Fibroblast of lung (primary cell): ENCODE data around the gene NCEH1. TPM values are rescaled to one million over a fixed set of nuclear protein-coding genes. Genes with fewer than 3 reads are reported as not detected.

Source experiments
- DNase-seq, 2 donors: peaks; one replicate each; pipeline versions ENCODE4 v3.0.0 to v3.0.0-alpha.2; 2010; ENCODE audit warnings: low read depth in 2 of 2
- H2AFZ ChIP-seq: 2 replicates; pipeline ENCODE4 v1.5.1; 2012; ENCODE audit warnings: low read length, control low read depth, inconsistent platforms
- H3K27ac ChIP-seq: 2 replicates; pipeline ENCODE4 v1.5.1; 2011; ENCODE audit warnings: low read length, control low read depth; ENCODE audit not compliant: insufficient read depth
- H3K27me3 ChIP-seq: 2 replicates; pipeline ENCODE4 v1.5.1; 2011; ENCODE audit warnings: mild to moderate bottlenecking, low read length; ENCODE audit not compliant: control insufficient read depth, insufficient read depth
- H3K36me3 ChIP-seq: 2 replicates; pipeline ENCODE4 v1.5.1; 2011; ENCODE audit warnings: low read length; ENCODE audit not compliant: control insufficient read depth, insufficient read depth
- H3K4me1 ChIP-seq: 2 replicates; pipeline ENCODE4 v1.5.1; 2011; ENCODE audit warnings: low read length; ENCODE audit not compliant: control insufficient read depth, insufficient read depth; ENCODE audit errors: extremely low read depth
- H3K4me2 ChIP-seq: 2 replicates; pipeline ENCODE4 v1.5.1; 2011; ENCODE audit warnings: low read length, control low read depth; ENCODE audit not compliant: insufficient read depth; ENCODE audit errors: extremely low read depth
- H3K4me3 ChIP-seq, 4 experiments: fragments of 200-600 bp in 1 of 4; sonication (generic) in 1 of 4; replicated peaks in 1 of 4; 2 replicates each; pipeline ENCODE4 v1.5.1; 2011 to 2016; ENCODE audit warnings: low read length in 4 of 4, low read depth in 3 of 4, mild to moderate bottlenecking in 3 of 4, control low read depth in 2 of 4, inconsistent platforms in 1 of 4, mixed read lengths in 1 of 4; ENCODE audit not compliant: insufficient read depth in 1 of 4; ENCODE audit errors: control extremely low read depth in 1 of 4
- H3K79me2 ChIP-seq: 2 replicates; pipeline ENCODE4 v1.5.1; 2012; ENCODE audit warnings: mild to moderate bottlenecking, low read length, inconsistent platforms; ENCODE audit not compliant: control insufficient read depth, insufficient read depth
- H3K9ac ChIP-seq: 2 replicates; pipeline ENCODE4 v1.5.1; 2011; ENCODE audit warnings: mild to moderate bottlenecking, low read length, control low read depth; ENCODE audit not compliant: insufficient read depth
- H3K9me3 ChIP-seq: 2 replicates; pipeline ENCODE4 v1.5.1; 2012; ENCODE audit warnings: low read depth, low read length; ENCODE audit not compliant: control insufficient read depth, insufficient read depth
- H4K20me1 ChIP-seq: 2 replicates; pipeline ENCODE4 v1.5.1; 2011; ENCODE audit warnings: low read length; ENCODE audit not compliant: control insufficient read depth, insufficient read depth; ENCODE audit errors: extremely low read depth
- EZH2 ChIP-seq: IDR thresholded peaks from 2 replicates; pipeline ENCODE4 v1.5.1; 2012; ENCODE audit warnings: low read length, control low read depth, mild to moderate bottlenecking; ENCODE audit errors: missing control alignments
- polyA plus RNA-seq, 2 donors: library from polyadenylated mRNA; depleted of rRNA in 1 of 2; stranded (reverse) in 1 of 2; unstranded in 1 of 2; fragments of >200 nt; gene quantifications; 2 replicates each; pipeline ENCODE4 v1.2.1, GENCODE V29; 2011 to 2012; ENCODE audit warnings: missing spikeins in 1 of 2
- total RNA-seq: library from RNA; depleted of rRNA; stranded (reverse); fragments of >200 nt; gene quantifications from 2 replicates; pipeline ENCODE4 v1.2.1, GENCODE V29; 2014
- TF ChIP-seq, protein P1 (sequence below), 2 donors: IDR thresholded peaks in 1 of 2; conservative IDR thresholded peaks in 1 of 2; 1 replicate in 1 of 2; 2 replicates in 1 of 2; pipeline ENCODE4 v1.5.1; 2011 to 2012; ENCODE audit warnings: low read length in 2 of 2, control low read depth in 1 of 2, inconsistent platforms in 1 of 2, low read depth in 1 of 2, mild to moderate bottlenecking in 1 of 2

Gene NCEH1
- total and polyA plus RNA-seq, 2 donors (not counting 1 experiment from before 2014, with no cell fraction given) = 9.9 to 11.4 TPM

DNA sequence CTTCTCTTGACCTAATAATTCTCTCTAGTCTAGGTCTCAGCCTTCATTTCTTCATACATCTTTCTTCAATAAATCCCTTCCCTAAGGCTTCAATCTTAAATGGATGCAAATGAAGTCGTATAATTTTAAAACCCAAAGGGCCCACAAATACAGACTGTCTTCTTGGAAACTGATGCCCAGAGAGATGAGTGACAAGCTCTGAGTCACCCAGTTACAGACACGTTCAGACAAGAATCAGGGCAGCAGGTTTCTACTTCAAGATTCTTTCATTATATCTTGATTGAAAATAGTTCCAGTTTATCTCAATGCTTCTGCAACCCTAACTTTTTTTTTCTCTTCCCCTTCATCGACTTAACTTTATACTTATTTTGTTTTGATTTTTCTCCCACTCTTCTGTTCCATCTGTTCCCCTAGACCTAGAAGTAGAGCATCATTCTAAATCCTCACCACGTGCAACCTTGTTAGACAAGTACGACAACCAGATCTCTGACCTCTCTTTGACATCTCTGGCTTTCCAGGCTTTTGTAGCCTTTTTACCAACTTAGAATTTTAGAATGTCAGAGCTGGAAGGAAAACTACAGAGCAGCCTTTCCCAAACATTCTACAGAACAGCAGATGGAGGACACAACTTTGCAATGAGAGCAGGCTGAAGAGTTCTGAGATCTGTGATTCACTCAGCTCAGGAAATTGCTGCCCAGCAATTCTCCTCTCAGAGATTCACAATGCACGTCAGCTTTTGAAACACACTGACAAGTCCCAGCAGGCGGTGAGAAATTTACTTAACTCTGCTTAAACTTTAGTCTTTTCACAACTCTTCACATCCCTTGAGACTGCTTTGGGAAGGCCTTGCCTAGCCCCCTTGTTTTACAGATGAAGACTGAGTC lies 25.3 kb downstream of the NCEH1 start:
- Histone ChIP-seq H3K4me1 (no peaks in the 10 kb centered on the region), H3K27ac (no peak overlapping the region), H3K36me3 (peaks cover 2% of the 10 kb centered on the region), H2AFZ (no peak overlapping the region), H3K79me2 (peaks cover 61% of the 10 kb centered on the region), H3K9me3 (no peaks in the 10 kb centered on the region), H4K20me1 (no peaks in the 10 kb centered on the region), H3K9ac (no peak overlapping the region), H3K4me3 (no peak overlapping the region), H3K27me3 (no peaks in the 10 kb centered on the region), H3K4me2 (no peak overlapping the region)
- TF ChIP-seq EZH2 = no peak
- TF ChIP-seq, protein P1, sequence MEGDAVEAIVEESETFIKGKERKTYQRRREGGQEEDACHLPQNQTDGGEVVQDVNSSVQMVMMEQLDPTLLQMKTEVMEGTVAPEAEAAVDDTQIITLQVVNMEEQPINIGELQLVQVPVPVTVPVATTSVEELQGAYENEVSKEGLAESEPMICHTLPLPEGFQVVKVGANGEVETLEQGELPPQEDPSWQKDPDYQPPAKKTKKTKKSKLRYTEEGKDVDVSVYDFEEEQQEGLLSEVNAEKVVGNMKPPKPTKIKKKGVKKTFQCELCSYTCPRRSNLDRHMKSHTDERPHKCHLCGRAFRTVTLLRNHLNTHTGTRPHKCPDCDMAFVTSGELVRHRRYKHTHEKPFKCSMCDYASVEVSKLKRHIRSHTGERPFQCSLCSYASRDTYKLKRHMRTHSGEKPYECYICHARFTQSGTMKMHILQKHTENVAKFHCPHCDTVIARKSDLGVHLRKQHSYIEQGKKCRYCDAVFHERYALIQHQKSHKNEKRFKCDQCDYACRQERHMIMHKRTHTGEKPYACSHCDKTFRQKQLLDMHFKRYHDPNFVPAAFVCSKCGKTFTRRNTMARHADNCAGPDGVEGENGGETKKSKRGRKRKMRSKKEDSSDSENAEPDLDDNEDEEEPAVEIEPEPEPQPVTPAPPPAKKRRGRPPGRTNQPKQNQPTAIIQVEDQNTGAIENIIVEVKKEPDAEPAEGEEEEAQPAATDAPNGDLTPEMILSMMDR (conservative IDR thresholded peaks at IDR 0.05 in 1 of 2, IDR thresholded peaks at IDR 0.05 in 1 of 2; ENCODE audit: low read depth in 1 of 2, low read length in 2 of 2) = no peak
- peak in 1 of 2 donors; percentile 19 for DNase-seq

DNA sequence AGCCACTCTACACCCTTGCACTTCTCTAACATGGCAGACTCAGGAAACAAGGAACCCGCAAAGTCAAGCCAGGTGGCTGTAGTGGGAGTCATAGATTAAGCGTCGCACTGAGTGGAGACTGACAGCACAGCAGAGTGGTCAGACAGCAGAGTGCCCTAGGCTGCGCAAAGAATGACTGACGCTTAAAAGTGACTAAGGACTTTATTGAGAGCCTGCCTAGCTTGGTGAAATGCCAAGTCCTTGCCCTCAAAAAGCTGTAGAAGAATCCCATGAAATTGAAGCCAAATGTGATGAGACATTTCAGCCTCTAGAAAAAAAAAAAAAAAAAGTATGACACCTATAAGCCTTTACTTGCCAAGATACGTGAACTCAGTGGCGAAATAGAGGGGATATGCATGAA lies 30.2 kb downstream of the NCEH1 start:
- Histone ChIP-seq H3K4me3 (no peak overlapping the region), H3K36me3 (no peaks in the 10 kb centered on the region), H4K20me1 (no peaks in the 10 kb centered on the region), H3K9me3 (no peaks in the 10 kb centered on the region), H3K9ac (no peak overlapping the region), H3K4me2 (no peak overlapping the region), H3K79me2 (peaks cover 75% of the 10 kb centered on the region), H3K27ac (no peak overlapping the region), H3K4me1 (peaks cover 12% of the 10 kb centered on the region), H2AFZ (no peak overlapping the region), H3K27me3 (no peaks in the 10 kb centered on the region)
- no peak for TF ChIP-seq EZH2
- TF ChIP-seq, protein P1 (conservative IDR thresholded peaks at IDR 0.05 in 1 of 2, IDR thresholded peaks at IDR 0.05 in 1 of 2; ENCODE audit: low read depth in 1 of 2, low read length in 2 of 2) = no peak
- DNase-seq = peak in 1 of 2 donors; percentile 72

DNA sequence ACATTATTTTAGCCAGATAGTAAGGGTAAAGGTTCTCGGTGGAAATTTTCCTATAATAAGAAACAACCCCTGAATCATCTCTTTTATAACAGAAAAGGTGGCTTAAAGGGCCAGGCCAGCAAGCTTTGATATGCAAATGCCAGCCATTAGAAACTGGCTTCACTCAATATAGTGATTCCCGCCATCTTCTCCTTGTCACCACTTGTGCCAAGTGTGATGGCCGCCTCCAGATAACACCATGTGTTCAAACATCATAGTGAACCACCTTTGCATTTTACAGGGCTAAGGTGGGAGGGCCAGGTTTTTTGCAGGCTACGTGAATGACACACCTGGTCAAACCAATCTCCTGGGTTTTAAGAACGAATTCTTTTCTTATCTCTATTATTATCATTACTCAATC lies 31.3 kb downstream of the NCEH1 start:
- no peak for TF ChIP-seq EZH2
- TF ChIP-seq, protein P1 (conservative IDR thresholded peaks at IDR 0.05 in 1 of 2, IDR thresholded peaks at IDR 0.05 in 1 of 2; ENCODE audit: low read depth in 1 of 2, low read length in 2 of 2) = no peak
- peaks cover 74% of the 10 kb centered on the region for H3K79me2 ChIP-seq
- H3K9me3 ChIP-seq = no peaks in the 10 kb centered on the region

More for the DNA sequence above, 31.3 kb downstream of the NCEH1 start:
- H3K4me3 ChIP-seq = no peak overlapping the region
- no peaks in the 10 kb centered on the region for H3K36me3 ChIP-seq
- H3K9ac ChIP-seq = no peak overlapping the region
- no peak overlapping the region for H3K27ac ChIP-seq
- no peak overlapping the region for H2AFZ ChIP-seq
- H3K4me2 ChIP-seq = no peak overlapping the region
- no peak for DNase-seq
- peaks cover 12% of the 10 kb centered on the region for H3K4me1 ChIP-seq
- H4K20me1 ChIP-seq = no peaks in the 10 kb centered on the region
- no peaks in the 10 kb centered on the region for H3K27me3 ChIP-seq
